Endometrial microvascular endothelial cells (primary cell): ENCODE results near the gene CMSS1. TPM values are rescaled to one million over a fixed set of nuclear protein-coding genes. Genes with fewer than 3 reads are reported as not detected.

Source experiments
- in situ Hi-C: cut with HindIII; loops from 2 replicates; pipeline ENCODE4 v1.10.0; 2017; ENCODE audit warnings: low sequenced_read_pairs, low pct_unique_long_range_greater_than_20kb; ENCODE audit errors: inconsistent ontology term
- total RNA-seq: library from RNA; depleted of rRNA; stranded (reverse); fragments of >200 nt; gene quantifications from one replicate; pipeline ENCODE4 v1.2.3, GENCODE V29; 2015; ENCODE audit errors: inconsistent ontology term

CMSS1 gene
- total RNA-seq, 1 donor from 2014 or later, result 13.2 TPM

- in situ Hi-C loops, result no loop called here
Measured at GRCh38 chr3:99962703-99963102, 145.0 kb downstream of the CMSS1 start.

DNA sequence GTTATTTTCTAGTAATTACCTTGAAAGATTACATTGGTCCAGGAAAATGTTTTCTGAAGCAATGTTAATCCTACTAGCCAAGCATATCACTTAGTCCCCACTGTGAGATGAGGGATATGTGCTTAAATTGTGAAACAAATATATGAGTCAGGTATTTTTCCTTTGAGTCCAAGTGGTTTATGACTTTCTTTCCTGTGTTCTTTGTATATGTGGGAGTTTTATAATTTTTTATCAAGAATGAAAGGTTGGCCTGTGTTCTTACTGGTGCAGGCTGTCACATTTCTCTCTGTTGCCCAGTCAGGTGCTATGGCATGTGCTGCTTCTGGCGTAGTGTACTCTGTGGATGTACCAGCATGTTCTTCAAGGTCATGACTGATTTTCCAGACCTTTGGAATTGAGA is 147.4 kb downstream of the CMSS1 start:
- in situ Hi-C loops, result no loop called here

DNA sequence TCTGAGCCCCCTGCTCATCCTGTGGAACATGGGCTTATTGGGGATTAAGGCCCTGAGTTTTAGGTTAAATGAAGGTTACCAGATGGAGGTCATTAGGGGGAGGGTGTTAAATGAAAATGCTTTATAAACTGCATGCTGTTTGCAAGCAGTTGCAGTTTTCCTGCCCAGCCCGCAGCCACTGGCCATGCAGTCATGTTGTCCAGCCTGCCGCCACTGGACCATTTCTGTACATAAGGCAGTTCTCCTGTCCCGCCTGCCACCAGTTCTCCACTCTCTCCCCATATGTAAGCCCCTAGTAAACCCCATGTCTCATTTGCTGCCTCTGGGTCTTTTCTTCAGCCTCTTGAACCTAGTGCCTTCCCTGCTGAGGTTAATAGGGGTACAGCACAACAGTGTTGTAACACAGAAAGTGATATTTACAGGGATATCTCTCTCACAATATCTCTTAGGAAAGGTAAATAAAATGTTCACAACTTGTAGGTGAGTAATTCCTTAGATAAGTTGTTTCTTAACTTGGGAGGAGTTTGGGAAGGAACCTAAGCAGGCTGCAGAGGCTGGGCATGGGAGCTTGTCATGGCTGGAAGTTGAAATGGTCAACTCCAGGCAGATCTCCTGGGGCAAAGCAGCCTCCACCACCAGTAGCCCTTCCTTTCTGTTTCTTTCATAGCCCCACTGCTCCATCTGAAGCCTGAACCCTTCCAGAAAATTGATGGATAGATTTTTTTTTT is 148.2 kb downstream of the CMSS1 start:
- in situ Hi-C loops, result no loop called here

- in situ Hi-C loops, result no loop called here
Measured at GRCh38 chr3:99966662-99967416, 149.2 kb downstream of the CMSS1 start.

DNA sequence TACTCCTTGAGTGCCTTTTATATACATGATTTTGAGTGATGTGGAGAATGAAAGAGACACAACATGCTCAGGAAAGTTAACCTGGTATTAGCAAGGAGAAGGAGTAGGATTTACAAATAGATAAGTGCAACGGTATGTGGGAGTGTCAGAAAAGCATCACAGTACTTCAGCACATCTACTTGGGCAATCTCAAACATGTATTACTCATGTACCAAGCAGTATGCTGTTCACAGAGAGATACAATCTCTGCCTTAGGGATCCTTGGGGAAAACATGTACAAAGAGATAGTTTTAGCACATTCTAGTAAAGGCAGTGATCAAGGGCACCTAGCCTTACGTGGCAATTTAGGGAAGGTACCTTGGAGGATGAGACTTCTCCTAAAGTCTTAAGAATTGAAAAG is 150.1 kb downstream of the CMSS1 start:
- in situ Hi-C loops, result no loop called here

DNA sequence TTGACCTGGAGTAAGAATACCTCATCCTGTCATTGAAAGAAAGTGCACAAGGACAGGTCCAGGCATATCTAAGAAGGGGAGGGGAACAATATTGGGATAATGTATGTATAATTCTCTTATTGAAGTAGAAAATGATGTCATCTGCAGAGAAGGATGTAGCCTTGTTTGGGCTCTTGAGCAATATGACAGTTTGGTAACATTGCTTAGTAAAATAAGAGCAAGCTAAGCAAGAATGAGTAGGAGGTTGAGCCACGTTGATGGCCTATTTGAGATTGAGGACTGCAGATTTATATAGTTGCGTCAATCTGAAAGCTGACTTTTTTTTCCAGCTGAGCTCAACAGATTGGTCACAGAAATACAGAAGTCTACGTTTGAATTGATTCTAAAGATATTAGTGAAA is 151.5 kb downstream of the CMSS1 start:
- in situ Hi-C loops, result no loop called here

GRCh38 chr3:99970198-99970597 is 152.5 kb downstream of the CMSS1 start:
- in situ Hi-C loops, result no loop called here

DNA sequence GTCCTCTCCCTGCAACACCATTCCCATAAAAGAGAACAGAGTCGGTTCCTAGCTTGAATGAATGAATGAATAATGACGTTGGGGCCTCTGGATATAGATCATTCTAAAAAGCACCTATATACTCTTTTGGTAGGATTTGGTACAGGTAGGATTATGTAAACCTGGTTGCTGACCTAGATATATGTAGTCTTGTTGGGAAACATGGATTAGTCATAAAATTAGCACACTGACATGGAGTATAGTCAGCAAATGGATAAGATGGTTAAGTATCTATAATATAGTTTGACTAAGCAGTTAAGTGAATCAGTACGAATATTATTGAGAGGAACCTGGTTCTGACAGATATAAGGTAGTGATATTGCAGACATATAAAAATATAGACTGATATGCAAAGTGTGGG is 154.1 kb downstream of the CMSS1 start:
- in situ Hi-C loops, result no loop called here

DNA sequence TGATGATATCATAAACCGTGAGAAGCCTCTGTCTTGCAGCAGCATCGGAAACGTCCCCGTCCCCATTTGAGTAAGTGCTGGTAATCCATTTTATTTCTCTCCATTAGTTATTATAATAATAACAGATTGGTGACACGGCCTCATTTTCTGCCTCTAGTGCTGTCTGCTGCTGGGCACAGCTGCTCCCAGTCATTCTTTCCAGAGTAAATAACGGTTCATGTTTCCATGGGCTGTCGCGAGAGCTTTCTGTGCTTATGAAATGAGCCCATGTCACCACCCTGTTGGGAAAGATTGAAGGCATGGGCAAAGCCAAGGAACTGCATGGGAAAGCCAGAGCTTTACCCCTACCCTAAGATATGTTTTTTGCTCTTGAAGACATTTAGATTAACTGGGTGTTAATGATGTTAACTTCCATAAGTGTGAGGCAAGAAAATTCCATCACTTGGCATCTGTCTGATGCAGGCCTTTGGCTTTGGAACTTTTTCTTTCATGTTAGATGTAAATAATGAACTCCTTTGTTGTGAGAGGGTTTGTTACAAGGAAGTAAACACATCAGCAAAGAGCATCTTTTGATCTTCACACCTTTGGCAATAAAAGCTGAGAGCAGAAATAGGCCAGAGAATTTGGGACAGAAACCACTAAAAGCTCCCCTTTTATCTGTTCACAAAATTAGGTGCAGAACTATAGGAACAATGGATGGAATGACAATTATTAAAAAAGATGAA is 154.9 kb downstream of the CMSS1 start:
- in situ Hi-C loops, result no loop called here

DNA sequence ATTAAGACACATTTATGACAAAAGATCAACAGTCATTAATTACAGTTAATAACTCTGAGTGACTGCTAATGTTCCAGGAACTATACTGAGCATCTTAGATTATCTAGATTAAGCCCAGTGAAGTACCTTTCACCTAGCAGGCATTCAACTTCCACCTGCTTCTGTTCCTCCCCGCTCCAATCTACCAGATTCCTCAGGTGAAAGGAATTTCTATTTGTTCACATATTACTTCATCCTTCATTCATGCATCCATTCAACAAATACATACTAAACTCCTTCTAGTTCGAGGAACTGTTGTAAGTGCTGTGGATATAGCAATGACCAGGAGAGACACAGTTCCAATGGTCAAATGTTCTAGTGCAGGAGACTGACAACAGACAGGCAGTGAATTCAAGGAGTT is 157.3 kb downstream of the CMSS1 start:
- in situ Hi-C loops, result no loop called here

DNA sequence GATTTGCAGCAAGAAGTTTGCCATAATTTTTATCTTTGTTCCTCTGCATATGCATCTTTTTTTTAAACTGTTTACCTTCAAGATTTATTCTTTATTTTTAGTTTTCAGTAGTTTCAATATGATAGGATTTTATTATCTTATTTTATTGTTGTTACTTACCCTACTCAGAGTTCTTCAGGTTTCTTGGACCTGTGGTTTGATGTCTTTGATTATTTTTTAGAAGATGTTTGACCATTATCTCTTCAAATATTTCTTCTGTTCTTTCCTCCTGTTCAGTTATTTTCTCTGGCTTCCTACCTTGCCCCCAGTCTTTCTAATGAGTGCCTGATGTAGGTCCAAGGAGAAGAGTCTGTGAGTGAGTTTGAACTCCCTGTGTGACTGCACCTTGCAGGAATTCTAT is 158.9 kb downstream of the CMSS1 start:
- in situ Hi-C loops, result no loop called here

DNA sequence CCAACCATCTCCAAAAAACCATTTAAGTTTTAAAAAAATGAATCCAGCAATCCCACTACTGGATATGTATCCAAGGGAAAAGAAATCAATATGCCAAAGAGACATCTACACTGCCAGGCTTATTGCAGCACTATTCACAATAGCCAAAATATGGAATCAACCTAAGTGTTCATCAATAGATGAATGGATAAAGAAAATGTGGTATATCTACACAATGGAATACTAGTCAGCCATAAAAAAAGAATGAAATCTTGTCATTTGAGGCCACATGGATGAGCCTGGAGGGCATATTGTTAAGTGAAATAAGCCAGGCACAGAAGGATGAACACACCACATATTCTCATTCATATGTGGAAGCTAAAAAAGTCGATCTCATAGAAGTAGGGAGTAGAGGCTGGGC is 160.6 kb downstream of the CMSS1 start:
- in situ Hi-C loops, result no loop called here

DNA sequence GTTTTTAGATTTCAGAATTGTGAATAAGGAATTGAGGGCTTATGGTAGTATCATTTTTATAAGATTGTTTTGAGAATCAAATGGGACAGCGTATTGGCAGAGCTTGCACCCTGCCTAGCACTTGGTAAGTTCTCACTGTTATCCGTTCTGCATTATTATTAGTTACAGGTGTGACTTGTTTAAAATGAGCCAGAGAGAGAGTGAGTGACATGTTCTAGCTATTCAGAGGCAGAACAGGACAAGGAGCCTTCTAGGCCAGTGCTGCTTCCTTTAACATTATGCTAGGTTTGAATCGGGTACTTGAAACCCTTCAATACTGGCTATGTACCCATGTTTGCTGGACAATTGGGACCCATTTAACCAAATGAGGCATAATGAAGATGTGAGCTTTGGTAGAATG is 162.9 kb downstream of the CMSS1 start:
- in situ Hi-C loops, result no loop called here

GRCh38 chr3:99981138-99981537 is 163.5 kb downstream of the CMSS1 start:
- in situ Hi-C loops, result no loop called here

DNA sequence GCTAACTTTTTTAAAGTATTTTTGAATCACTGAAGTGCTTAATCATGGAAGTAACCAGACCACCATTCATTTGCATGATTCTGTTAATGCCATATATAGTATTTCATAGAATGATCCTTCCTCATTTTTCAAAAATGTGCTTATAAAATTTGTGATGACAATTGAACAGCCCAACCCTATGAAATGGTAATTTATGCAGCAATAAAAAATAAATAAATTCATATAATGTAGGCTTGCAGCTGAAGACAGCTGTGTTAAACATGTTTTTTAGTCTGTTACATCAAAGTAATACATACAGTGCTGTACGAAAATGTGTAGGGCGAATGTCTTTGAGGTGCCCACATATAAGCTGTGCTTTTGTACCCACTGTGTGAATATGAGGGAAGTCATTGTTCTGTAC is 165.0 kb downstream of the CMSS1 start:
- in situ Hi-C loops, result no loop called here

DNA sequence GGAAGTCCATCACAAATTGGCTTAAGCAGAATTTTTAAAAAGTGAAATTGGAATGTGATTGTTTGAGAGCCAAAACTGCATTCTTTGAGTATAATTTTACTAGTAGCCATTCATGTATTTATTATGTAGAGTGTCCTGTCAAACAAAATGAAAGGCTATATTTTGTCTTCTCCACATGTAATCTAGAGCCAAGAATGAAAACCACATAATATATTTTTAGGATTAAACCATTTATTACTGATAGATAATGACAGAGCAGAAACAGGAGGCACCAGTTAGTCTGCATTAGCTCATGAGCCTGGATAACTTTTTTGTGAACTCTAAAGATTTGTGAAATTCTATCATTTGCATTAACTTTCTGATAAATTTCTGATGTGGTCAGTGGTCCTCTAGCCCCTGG is 166.5 kb downstream of the CMSS1 start:
- in situ Hi-C loops, result no loop called here

GRCh38 chr3:99984668-99985067 is 167.0 kb downstream of the CMSS1 start:
- in situ Hi-C loops, result no loop called here

DNA sequence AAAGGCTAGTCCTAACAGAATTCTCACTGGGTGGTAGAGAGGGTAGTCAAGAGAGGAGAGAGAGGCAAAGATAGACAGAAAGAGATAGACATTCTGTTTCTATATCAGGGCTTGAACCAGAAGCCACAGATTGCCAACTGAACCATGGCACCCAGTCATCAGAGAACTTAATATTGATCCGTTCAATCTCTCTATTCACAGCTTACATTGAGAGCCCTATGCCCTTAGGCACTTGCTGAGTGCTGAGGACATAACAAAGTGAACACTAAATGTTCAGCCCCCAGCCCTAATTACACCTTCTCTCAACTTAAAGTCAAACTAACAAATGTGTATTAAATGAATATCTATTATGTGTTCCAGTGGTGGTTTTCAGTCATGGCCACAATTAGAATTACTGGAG is 172.5 kb downstream of the CMSS1 start:
- in situ Hi-C loops, result no loop called here

DNA sequence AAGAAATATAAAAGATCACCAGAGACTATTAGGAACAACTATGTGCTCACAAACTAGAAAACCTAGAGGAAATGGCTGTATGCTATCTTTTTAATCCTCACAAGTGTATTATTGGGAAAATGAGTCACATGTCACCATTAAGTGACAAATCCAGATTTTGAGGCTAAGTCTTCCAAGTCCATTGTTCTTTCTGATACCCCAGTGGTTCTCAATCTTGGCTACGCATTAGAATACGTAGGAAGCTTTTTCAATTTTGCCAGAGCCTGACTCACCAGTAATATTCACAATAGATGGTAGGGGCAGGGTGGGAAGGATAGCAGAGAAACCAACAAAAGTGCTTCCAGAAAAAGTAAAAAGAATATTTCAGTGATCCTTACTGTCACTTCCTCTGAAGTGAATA is 179.6 kb downstream of the CMSS1 start:
- in situ Hi-C loops, result no loop called here

DNA sequence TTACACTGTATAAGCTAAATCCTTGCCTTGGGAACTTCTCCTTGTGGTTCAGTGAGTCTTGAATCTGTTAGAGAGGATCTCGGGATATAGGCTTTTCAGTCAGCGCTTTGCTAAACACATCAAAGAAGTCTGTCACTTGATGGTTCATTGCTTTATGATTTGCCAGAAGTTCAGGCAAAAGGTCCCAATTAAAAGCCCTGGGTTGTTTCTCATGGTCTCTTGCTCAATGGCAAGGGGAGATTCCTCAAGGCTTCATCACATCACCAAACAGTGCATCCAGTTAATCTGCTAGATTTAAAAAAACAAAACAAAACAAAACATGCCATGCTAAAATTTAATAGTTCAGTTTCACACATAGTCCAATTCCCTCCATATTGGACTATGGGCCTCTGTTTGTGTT is 181.9 kb downstream of the CMSS1 start:
- in situ Hi-C loops, result no loop called here
